K562 (cell line): ENCODE data around the gene FTO. TPM values are rescaled to one million over a fixed set of nuclear protein-coding genes. Genes with fewer than 3 reads are reported as not detected.

ENCODE experiments used
- ARID4B ChIP-seq: sonication (generic); formaldehyde crosslinking; IDR thresholded peaks from 2 replicates; pipeline ENCODE4 v1.8.0; 2022; ENCODE audit warnings: mild to moderate bottlenecking, missing genetic modification reagents
- ATF1 ChIP-seq, 2 experiments: fragments of 450-650 bp in 1 of 2; IDR thresholded peaks; 2 replicates each; pipeline ENCODE4 v1.6.1; 2016; ENCODE audit warnings: missing compliant biosample characterization in 1 of 2, missing genetic modification characterization in 1 of 2
- CAMTA2 ChIP-seq: fragments of 250-450 bp; sonication (Bioruptor Pico); conservative IDR thresholded peaks from 2 replicates; pipeline ENCODE4 v1.5.1; 2022
- FOXA3 ChIP-seq, 2 experiments: fragments of 450-650 bp in 1 of 2; sonication (generic) in 1 of 2; formaldehyde crosslinking; IDR thresholded peaks in 1 of 2; conservative IDR thresholded peaks in 1 of 2; 2 replicates each; pipeline versions ENCODE4 v1.4.0 to v1.8.0; 2020 to 2022; ENCODE audit warnings: mild to moderate bottlenecking in 2 of 2, missing genetic modification reagents in 1 of 2
- HDAC1 ChIP-seq, 2 experiments: fragments of 450-650 bp; IDR thresholded peaks; 2 replicates each; pipeline ENCODE4 v1.6.1; 2016 to 2017; ENCODE audit warnings: inconsistent platforms in 1 of 2, mild to moderate bottlenecking in 1 of 2, moderate library complexity in 1 of 2
- HNRNPH1 ChIP-seq: fragments of 200-400 bp; formaldehyde crosslinking; optimal IDR thresholded peaks from 2 replicates; pipeline ENCODE3; 2017; ENCODE audit warnings: low read depth, mild to moderate bottlenecking, low read length, moderate library complexity
- HNRNPLL ChIP-seq: fragments of 200-400 bp; formaldehyde crosslinking; IDR thresholded peaks from 2 replicates; pipeline ENCODE4 v1.6.1; 2017; ENCODE audit warnings: low read length, low read depth, mild to moderate bottlenecking; ENCODE audit not compliant: poor library complexity, severe bottlenecking
- JUND ChIP-seq, 2 experiments: IDR thresholded peaks; 2 replicates in 1 of 2; 3 replicates in 1 of 2; pipeline ENCODE4 v1.6.1; 2011; ENCODE audit warnings: borderline replicate concordance in 2 of 2, low read depth in 2 of 2, low read length in 2 of 2, improper control_type of control experiment in 1 of 2, missing biosample characterization in 1 of 2, missing genetic modification characterization in 1 of 2, missing genetic modification reagents in 1 of 2
- KAT2B ChIP-seq: IDR thresholded peaks from one replicate; pipeline ENCODE4 v1.6.1; 2012; ENCODE audit warnings: low read depth, mild to moderate bottlenecking, control low read depth, inconsistent platforms, low read length, moderate library complexity
- MED1 ChIP-seq: sonication (generic); formaldehyde crosslinking; IDR thresholded peaks from 2 replicates; pipeline ENCODE4 v1.8.1; 2023; ENCODE audit warnings: missing genetic modification reagents, borderline replicate concordance
- NFXL1 ChIP-seq: fragments of 450-650 bp; formaldehyde crosslinking; IDR thresholded peaks from 2 replicates; pipeline ENCODE4 v1.4.0; 2021; ENCODE audit warnings: mild to moderate bottlenecking
- SREBF2 ChIP-seq: sonication (generic); formaldehyde crosslinking; IDR thresholded peaks from 2 replicates; pipeline ENCODE4 v1.4.0; 2020; ENCODE audit warnings: mild to moderate bottlenecking, missing genetic modification reagents
- ZNF24 ChIP-seq: fragments of 450-650 bp; IDR thresholded peaks from 2 replicates; pipeline ENCODE4 v1.6.1; 2016
- ZNF280A ChIP-seq: fragments of 450-650 bp; IDR thresholded peaks from 2 replicates; pipeline ENCODE4 v1.6.1; 2018; ENCODE audit warnings: mild to moderate bottlenecking, low read depth; ENCODE audit not compliant: partially characterized antibody
- ZNF785 ChIP-seq: fragments of 250-450 bp; sonication (Bioruptor Pico); IDR thresholded peaks from 2 replicates; pipeline ENCODE4 v1.4.0; 2020; ENCODE audit warnings: mild to moderate bottlenecking
- polyA plus RNA-seq, 8 experiments: library from polyadenylated mRNA; depleted of rRNA in 4 of 8; stranded (reverse) in 5 of 8; unstranded in 3 of 8; fragments of >200 nt; fragmentation: Nextera tagmentation in 2 of 8; fragmentation: Illumina TruSeq in 1 of 8; extraction: Ambion mirVana in 2 of 8; extraction: Trizol in 1 of 8; gene quantifications; 2 replicates each; pipeline versions ENCODE4 v1.2.1 to v1.2.3, GENCODE V29; 2011 to 2014; ENCODE audit warnings: inconsistent platforms in 1 of 8, missing spikeins in 1 of 8
- total RNA-seq, 7 experiments: library from RNA; depleted of rRNA in 6 of 7; stranded (reverse); fragments of >200 nt in 6 of 7; fragmentation: Illumina TruSeq in 2 of 7; extraction: Trizol in 2 of 7; gene quantifications; 2 replicates each; pipeline versions ENCODE4 v1.2.1 to v1.2.3, GENCODE V29; 2011 to 2021; ENCODE audit warnings: low replicate concordance in 1 of 7
- TF ChIP-seq, protein P1 (sequence below): sonication (generic); formaldehyde crosslinking; IDR thresholded peaks from 2 replicates; pipeline ENCODE4 v1.8.0; 2022; ENCODE audit warnings: missing genetic modification reagents, mild to moderate bottlenecking, borderline replicate concordance
- TF ChIP-seq, protein P2 (sequence below): sonication (generic); formaldehyde crosslinking; IDR thresholded peaks from 2 replicates; pipeline ENCODE4 v1.8.1; 2023; ENCODE audit warnings: mild to moderate bottlenecking, missing genetic modification reagents

FTO gene
- total and polyA plus RNA-seq, 9 of the 15 experiments (the other 6 are each of a cell fraction or from before 2014, with no cell fraction given) = 11.3 to 27.7 (median 25.5) TPM

GRCh38 chr16:53865494-53865863, 161.5 kb downstream of the FTO start (continued):
- TF ChIP-seq, protein P1, sequence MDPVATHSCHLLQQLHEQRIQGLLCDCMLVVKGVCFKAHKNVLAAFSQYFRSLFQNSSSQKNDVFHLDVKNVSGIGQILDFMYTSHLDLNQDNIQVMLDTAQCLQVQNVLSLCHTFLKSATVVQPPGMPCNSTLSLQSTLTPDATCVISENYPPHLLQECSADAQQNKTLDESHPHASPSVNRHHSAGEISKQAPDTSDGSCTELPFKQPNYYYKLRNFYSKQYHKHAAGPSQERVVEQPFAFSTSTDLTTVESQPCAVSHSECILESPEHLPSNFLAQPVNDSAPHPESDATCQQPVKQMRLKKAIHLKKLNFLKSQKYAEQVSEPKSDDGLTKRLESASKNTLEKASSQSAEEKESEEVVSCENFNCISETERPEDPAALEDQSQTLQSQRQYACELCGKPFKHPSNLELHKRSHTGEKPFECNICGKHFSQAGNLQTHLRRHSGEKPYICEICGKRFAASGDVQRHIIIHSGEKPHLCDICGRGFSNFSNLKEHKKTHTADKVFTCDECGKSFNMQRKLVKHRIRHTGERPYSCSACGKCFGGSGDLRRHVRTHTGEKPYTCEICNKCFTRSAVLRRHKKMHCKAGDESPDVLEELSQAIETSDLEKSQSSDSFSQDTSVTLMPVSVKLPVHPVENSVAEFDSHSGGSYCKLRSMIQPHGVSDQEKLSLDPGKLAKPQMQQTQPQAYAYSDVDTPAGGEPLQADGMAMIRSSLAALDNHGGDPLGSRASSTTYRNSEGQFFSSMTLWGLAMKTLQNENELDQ = no peak
- TF ChIP-seq FOXA3 (CRISPR knock-in tag; conservative IDR thresholded peaks at IDR 0.05 in 1 of 2, IDR thresholded peaks at IDR 0.05 in 1 of 2) (no peak), KAT2B (no peak), ZNF24 (peak; percentile 53; the same call in 1 of the 2 replicates), JUND (IDR thresholded peaks at IDR 0.05; ENCODE audit: borderline replicate concordance, low read depth, low read length) (peak; percentile 61; the same call in 1 of the 2 replicates), JUND (tag; IDR thresholded peaks at IDR 0.05; ENCODE audit: borderline replicate concordance, low read depth, low read length) (peak; percentile 59; the same call in 1 of the 3 replicates), ZNF785 (CRISPR knock-in tag) (no peak), CAMTA2 (CRISPR knock-in tag) (no peak), SREBF2 (no peak), ATF1 (CRISPR knock-in tag; IDR thresholded peaks at IDR 0.05) (no peak), ATF1 (tag; IDR thresholded peaks at IDR 0.05) (no peak), NFXL1 (CRISPR knock-in tag) (no peak), HNRNPLL (no peak), MED1 (CRISPR knock-in tag) (no peak), ZNF280A (no peak), ARID4B (CRISPR knock-in tag) (no peak), HDAC1 (IDR thresholded peaks at IDR 0.05) (peak in 1 of 2 experiments; percentile 67; a peak in 2 of 4 replicates), HNRNPH1 (no peak)
- TF ChIP-seq, protein P2, sequence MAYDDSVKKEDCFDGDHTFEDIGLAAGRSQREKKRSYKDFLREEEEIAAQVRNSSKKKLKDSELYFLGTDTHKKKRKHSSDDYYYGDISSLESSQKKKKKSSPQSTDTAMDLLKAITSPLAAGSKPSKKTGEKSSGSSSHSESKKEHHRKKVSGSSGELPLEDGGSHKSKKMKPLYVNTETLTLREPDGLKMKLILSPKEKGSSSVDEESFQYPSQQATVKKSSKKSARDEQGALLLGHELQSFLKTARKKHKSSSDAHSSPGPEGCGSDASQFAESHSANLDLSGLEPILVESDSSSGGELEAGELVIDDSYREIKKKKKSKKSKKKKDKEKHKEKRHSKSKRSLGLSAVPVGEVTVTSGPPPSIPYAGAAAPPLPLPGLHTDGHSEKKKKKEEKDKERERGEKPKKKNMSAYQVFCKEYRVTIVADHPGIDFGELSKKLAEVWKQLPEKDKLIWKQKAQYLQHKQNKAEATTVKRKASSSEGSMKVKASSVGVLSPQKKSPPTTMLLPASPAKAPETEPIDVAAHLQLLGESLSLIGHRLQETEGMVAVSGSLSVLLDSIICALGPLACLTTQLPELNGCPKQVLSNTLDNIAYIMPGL = no peak
